ENCODE data around the gene MRPL36.

The MRPL36 gene

DNA sequence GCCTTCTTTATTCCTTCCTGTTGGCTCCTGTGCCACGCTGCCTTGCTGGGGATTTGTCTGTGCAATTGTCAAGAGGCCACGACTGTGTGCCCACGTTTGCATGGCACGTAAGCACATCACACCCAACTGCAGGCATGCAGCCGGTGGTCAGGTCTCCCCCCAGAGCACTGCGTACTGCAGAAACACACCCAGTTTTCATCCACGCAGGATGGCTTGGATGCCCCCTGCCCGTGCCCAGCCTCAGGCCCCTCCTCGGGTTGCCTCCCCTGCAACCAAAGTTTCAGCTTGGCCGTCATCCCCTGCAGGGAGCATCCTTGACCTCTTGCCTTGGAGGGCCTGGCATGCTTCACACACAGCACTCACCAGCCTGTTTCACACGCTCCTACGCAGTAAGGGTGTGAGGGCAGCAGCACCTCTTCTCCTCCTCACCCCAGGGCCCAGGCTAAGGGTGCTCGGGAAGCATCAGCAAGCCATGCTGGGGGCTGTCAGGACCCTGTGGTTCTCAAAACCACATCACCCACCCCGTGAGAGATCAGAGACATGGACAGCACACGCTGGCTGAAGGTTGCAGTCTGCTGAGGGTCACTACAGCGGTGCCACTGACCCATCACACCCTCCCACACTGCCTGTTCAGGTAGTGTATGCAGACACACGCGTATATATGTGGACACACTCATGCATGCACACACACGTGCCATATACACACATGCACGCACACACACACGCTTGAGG is 3.1 kb downstream of the MRPL36 start:
- no peak for DNase-seq

DNA sequence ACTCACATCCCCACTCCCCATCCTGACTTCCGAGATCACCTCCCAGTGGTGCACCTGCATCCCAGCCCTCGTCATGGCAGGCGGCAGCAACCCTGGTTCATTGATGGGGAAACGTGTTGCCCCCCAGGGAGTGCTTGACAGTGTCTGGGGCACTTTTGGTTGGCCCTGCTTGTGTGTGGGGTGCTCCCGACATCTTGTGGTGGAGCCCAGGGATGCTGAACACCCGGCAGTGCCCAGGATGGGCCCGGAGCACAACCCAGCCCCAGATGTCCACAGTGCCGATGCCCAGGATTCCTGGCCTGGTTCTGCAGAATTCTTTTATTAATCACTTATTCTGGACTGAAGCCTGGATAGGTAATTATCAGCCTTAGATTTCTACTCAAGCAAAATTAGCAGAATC is 3.7 kb downstream of the MRPL36 start:
- DNase-seq = no peak

DNA sequence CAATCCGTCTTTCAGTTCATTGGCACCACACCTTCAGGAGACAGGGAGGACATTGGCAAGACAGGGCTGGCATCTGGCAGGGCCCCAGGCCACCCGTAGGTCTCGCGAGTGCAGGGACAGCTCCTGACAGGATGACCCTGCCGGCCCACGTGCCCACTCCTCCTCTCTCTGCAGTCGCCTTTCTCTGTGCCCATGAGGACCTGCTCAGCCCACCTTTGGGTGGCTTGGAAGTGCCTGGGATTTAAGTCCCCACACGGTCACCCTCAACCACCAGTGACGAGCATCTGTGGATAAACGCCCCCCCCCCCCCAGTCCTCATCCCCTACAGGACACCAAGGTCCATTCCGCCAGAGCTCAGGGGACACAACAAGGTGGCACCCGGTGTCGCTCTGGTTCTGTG is 4.1 kb downstream of the MRPL36 start:
- DNase-seq = no peak

DNA sequence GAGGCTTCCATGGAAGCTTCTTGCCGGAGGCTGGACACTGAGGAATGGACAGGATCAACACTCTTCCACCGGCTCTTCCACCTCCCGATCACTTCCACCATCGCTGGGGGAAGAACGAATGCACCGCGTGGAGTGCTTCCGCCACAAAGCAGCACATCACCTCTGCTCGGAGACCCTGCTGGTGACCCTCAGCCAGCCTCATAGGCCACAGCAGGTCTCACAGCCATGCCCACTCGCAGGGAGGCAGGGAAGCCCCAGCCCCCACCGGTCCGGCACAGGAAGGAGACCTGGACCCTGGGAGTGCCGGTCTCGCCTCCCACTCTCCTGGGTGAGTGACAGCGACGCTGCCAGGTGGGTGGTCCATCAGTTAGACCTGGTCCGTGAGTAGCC is 4.7 kb downstream of the MRPL36 start:
- no peak for DNase-seq

DNA sequence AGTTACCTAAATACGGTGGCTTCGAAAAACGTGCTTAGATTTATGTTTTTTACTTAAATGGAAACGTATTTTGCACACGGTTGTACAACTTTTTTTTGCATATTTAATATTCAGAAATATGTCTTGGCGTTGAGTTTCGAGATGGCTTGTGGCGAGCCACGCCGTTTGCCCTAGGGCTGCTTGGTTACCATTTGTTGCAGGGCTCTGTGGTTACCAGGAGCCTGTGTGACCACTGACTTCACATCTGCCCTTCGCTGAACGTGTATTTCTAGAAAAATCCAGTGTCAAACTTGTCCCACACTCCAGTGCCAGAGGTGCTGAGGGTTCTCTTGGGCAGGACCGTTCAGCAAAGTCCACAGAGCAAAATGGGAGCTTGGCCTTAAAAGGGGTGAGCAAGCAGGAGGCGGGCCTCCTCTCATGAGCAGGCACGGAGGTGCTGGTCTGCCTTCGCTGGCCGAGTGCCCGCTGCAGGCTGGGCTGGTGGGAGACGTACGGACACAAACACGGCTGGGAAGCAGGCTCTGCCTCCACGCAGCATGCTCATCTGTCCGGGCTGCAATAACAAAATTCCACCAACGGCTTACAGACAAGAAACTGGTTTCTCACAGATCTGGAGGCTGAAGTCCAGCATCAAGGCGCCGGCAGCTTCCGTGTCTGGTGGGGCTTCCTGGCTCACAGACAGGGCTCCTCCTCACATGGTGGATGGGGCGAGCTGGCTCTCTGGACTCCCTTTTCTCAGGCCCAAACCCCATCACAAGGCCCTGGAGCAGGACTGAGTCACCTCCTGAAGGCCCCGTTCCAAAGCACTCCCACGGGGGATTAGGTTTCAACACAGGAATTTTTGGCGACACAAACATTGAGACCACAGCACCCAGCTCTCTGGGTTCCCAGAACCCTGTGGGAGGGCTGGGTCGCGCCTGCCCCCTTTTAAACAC is 5.4 kb downstream of the MRPL36 start:
- peak; percentile 81 for DNase-seq

DNA sequence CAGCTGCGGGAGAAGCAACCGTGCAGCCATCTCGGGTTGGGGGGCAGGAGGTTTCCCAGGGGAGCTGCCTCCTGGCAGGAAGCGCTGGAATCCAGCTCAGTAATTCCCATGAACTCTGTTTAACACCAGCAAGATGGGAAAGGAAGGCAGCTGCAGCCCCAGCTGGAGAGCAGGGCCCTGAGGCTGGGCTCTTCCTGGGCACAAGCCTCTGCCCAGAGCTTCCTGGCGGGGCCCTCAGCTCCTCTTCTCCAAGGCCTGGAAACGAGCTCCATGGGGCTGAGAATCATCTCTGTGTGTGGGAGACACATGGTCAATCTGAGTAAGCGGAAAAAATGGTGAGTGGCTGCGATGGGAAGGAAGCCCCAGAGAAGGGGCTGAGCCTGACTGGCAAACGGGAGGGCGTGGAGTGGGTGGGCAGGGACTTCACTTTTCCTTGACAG is 6.3 kb downstream of the MRPL36 start:
- peak; percentile 44 for DNase-seq

DNA sequence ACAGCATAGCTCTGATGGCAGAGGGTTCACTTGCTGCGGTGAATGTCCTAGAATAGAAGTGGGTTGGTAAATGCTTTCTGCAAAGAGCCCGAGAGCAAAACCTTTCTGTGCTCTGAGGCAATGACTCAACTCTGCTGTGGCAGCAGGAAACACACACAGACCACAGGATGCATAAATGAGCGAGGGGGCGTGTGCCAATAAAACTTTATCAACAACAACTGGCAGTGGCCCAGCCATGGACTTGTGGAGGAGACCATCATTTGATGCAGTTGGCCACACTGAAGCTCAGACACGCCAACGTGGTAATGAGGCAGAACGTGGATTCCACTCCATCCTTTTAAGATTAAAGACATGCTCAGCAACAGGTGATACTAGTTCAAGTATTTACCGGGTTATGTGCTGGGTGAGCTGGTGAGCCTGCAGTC is 6.8 kb downstream of the MRPL36 start:
- DNase-seq = peak; percentile 71

DNA sequence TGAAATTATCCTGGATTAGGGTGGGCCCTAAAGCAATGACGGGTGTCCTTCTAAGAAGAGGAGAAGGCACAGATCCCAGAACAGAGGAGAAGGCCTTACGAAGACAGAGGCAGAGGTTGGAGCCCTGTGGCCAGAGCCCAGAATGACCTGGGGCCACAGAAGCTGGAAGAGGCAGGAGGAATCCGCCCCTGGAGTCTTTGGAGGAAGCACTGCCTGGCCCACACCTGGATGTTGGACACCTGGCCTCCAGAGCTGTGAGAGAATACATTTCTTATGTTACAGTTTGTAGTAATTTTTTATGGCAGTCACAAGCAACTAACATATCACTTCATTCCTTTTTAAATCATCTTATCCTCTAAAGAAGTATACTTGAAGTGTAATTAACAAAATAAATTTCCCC is 8.5 kb downstream of the MRPL36 start:
- DNase-seq = no peak

DNA sequence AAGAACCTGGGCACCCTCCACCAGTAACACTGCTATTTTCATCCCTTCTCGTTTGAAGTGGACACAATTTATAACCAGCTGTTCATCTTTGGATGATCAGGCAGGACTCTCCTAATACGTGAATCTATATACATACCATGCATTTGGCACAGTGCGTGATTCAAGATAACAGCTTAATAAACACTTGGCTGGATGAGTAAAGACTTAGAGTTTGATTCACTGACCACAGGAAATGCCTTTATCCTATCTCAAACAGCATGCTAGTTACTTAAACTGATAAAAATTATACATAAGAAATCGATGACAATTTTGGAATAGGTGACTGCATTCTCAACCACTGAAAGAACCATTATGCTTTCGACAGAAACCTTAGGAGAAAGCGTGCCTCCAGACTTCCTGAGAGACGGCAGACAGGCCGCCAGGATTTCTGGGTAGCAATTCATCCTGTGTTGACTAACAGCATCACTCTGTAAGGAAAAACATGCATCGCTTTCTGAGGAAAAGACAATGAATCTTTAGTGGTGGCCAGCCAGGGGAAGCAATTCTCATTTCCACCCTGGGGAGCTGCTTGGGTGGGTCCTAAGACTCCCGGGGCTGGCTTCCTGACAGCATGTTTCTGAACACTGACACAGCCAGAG is 9.7 kb downstream of the MRPL36 start:
- peak; percentile 66 for DNase-seq

DNA sequence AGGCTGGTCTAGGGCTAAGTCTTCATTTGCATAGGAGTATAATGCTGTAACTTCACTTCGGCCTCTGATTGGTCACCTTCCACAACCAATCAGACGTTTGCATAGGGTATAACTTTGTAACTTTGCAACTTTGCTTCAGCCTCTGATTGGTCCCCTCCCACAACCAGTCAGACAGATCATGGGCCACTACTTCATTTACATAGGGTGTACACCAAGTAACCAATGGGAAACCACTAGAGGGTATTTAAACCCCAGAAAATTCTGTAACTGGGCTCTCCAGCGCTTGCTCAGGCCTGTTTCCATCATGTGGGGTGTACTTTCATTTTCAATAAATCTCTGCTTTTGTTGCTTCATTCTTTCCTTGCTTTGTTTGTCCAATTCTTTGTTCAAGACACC is 10.2 kb downstream of the MRPL36 start:
- peak; percentile 62 for DNase-seq

DNA sequence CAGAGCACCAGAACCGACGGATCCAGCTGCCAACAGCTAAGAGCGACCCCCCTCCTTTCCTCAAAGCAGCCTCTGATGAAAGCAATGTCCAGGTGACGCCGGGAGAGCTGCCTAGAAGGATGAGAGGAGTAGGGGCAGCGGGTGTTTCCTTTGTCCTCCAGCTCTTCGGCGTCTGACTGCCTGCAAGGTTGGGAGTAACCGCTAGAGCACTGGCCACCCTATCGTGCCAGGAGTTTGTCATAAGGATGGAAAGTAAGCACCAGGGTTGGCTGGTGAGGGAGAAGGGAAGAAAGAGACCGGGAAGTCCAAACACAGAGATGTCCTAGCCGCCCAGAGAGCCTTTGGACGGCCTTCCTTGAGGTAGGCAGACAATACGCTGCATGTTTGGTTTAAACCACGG is 10.8 kb downstream of the MRPL36 start:
- DNase-seq = no peak

DNA sequence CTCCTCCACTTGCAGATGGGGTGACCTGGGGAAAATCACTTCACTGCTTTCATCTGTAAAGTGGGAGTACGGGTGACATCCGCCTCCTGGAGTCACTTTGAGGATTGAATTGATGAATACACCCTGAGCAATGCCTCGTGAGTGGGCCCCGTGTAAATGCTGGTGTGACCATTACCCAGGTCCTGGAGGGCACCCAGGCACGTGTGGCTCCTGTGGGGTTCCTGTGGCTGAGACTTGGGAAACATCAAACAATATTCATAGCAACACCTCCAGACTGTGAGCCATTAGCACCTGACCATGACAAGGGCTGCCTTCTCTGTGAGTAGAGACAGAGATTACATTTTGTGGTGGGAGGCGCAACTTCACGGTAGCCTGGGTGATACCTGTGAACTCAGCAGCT is 11.4 kb downstream of the MRPL36 start:
- no peak for DNase-seq

DNA sequence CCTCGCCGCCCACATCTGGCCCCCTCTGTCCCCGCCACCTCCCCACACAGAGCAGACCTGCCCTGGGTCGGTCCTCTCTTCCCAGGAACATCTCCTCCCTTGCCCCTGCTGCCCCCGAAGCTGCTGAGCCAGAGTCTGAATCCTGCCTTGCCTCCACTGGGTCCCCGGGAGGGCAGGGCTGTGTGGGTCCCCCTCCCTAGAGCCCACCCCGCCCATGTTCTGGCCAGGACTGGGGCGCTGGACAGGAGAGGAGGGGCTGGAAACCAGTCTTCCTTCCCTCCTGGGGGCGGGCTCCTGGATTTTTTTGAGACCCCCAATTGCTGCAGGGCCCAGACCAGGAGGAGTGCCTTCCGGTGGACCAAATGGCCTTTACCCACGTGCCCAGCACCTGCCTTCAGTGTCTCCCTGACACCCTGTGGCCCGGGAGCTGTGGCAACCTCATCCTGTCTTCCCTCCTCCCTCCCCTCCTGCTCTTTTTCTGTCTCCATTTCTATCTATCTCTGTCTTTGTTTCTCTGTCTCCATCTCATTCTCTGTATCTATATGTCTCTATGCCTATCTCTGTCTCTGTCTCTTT is 12.1 kb downstream of the MRPL36 start:
- no peak for DNase-seq

DNA sequence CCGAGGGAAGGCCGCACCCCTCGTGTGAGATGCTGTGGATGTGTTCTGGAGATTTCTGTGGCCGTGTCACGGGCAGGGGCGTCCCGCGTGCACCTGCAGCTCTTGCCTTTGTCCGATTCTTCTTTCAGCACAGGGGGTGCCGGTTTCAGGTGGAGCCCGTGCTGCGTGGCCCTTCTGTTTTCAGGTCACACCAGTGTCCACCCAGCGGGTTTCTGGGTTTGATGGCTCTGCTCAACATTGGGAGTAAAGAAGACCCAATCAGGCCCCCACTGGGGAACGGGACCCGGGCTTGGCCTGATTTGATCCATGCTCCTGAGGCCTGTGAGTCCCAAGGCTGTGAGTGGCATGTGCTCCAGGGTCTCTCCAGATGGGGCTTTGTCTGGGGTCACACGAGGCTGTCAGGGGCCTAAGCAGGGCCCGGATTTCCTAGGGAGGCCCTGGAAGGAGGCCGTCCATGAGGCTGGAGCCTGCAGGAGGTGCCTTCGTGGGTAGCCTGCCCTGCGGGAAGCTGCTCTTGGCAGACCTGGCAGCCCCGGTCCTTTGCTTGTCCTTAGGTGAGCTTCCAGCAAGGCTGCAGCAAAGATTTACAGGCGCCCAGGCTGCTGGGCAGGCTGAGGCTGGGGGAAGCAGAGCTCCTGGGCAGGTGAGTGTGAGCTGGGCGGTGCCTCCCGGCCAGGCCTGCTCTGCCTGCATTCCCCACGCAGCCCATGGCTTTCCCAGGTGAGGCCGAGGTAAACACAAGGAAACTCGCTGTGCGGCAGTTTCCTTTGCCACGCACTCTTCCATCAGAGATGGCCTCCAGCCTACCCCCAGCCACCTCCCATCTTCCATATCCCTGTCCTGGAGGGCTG is 12.8 kb downstream of the MRPL36 start:
- DNase-seq = no peak

DNA sequence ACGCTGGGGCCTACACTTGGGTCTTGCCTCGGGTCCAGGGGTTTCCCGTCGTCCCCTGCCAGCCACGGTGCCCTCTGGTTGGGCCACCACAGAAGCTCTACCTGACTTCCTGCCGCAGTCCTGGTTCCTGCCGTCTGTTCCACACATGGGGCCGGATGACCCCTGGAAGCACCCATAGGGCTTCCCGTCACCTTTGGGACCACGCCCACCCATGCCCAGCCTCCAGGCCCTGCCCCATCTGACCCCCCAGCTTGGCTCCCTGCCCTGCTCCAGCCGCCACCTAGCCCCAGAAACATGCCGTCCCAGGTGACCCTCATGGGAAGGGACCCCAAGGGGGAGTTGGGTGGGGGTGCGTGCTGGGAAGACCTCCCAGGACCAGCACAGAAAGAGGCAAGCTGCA is 13.7 kb downstream of the MRPL36 start:
- no peak for DNase-seq

DNA sequence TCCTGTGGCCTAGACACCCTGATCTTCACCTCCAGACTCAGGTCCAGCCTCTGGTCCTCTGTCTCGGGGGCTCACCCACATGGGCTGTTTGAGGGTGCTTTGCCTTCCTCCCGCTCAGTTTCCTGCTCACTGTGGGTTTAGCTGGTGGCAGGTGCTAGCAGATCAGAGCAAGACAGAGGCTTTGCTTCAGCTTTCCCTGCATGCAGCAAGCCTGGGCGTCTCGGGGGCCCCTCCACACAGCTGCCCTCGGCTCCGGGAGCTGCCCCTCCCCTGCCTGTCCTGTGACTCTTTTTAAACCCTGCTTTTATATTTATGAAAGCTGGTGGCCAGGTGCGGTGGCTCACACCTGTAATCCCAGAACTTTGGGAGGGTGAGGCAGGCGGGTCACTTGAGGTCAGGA is 14.6 kb downstream of the MRPL36 start:
- no peak for DNase-seq

DNA sequence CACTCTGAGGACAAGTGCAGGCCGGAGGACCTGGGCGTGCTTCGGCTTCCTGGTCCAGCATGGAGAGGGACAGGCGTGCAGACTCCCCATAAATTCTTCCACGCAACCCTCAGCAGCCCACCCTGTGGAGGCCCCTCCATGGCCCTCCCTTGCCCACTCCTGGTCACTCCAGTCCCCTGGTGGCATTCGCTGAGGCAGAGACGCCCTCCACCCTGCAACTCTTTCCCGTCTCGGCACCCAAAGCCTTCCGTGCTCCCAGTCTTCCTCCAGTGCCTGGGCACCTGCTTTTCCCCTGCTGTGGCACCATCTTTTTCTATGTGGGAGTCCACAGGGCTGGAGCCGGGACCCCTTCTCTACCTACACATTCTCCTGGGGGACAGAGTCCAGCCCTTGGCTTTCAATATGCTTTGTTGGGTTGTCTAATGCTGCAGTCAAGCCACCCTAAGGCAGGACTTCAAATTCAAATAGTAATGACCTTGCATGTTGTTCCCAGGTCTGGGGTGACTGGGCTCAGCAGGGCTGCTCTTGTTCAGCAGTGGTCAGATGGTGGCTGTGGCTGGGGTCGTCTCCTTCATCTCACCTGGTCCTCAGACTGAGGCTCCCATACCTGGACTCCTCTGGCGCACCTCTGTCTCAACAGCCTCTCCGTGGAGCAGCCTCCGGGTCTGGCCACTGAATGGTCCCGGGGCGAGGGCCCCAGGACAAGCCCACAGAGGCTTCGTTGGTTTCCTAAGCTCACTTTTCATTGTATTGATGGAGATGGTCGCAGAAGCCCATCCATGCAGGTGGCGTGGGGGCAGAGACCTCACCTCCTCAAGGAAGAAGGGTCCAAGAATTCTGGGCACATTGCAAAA is 15.2 kb downstream of the MRPL36 start:
- no peak for DNase-seq

DNA sequence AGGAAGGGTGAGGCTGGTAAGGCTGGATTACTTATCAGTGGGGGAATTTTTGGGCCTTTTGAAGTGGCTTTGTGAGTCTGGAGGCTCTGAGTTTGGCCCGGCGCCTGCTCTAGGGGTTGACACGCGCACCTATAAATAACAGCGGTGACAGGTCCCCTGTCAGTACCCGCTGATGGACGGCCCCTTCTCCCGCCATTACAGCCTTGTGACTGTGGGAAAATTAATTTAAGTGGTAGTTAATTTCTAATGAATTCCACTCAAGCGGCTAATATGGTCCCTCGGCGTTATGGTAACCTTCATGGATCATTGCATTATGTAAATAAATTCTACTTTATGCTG is 16.5 kb downstream of the MRPL36 start:
- DNase-seq = no peak

DNA sequence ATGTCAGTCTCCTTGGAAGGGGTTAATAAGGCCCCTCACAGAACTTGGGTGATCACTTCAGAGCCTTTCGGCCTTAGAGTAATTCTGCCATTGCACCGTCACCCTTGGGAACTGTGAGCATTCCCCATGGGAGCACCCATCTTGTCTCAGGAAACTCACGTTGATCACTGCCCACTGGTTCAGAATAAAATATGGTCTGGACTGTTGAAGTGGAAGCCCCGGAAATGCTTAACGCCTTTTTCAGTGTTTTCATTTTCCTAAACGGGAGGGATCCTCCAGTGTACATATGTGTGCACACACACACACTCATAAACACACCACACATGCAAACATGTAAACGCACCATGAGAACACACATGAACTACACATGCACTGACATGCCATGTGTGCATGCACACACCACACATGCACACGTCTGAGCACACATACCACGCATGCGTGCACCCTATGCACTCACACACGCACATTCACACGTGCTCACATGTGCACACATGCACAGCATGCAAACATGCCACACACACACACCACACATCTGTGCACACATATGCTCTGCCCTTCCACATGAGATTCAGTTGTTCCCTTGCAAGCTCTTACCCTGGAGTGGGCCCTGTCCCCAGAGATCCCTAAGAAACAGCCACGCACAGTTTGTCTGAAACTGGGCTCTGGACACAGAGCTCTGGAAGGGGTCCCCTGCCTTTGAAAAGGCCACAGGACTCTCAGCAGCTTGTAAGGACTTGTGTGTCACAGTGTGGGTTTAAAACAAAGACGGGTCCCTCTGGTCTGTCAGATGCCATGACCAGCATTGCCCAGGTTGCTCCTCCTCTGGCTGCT is 17.0 kb downstream of the MRPL36 start:
- DNase-seq = no peak

DNA sequence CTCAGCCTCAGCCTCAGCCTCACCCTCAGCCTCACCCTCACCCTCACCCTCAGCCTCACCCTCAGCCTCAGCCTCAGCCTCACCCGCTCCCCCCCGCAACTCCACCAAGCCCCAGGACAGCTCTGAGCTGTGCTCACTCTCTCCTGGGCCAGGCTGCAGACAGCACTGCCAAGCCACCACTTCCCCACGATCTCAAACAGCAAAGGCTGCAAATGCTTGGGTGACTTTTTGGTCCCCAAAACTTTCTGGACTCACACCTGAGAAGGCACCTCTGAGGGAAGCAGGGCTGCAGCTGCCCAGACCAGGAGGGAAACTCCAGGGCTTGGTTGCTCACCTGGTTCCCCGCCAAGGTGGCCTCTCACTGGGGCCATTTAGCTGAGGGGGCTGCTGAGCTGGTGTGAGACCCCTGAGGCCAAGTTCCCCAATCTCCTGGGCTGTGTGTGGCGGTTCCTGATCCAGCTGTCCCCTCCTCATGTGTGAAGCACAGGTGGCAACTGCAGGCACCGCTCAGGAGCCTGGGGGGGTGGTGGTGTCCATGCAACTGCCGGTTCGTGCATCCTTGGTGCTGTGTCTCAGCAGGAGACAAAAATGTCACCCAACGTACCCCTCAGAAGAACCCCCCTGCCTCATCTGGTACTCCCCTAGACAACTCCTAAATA is 17.8 kb downstream of the MRPL36 start:
- DNase-seq = no peak
